Stimulated activated CD8-positive, alpha-beta memory T cell treated with anti-CD3 and anti-CD28 coated beads, Interleukin-15, amount 100 ng/mL, for 48 hours (primary cell): ENCODE measurements around the gene OR5K4.

Experiments used
- DNase-seq, 2 donors: peaks; one replicate each; pipeline ENCODE4 v3.0.0-alpha.2; 2020; ENCODE audit warnings: low read depth in 2 of 2

The OR5K4 gene

GRCh38 chr3:98353554-98353953 is at the start of gene OR5K4:
Gene OR5K4 (plus strand): TSS chr3:98353854. CDS start chr3:98353854, 0 bp downstream.
- no peak for DNase-seq

- no peak for DNase-seq
Observed at GRCh38 chr3:98322101-98322500, 31.6 kb upstream of the OR5K4 start.

- DNase-seq, result no peak
Observed at GRCh38 chr3:98322686-98323085, 31.0 kb upstream of the OR5K4 start.

GRCh38 chr3:98323425-98323824 is 30.2 kb upstream of the OR5K4 start:
- no peak for DNase-seq

GRCh38 chr3:98325055-98325454 is 28.6 kb upstream of the OR5K4 start:
- no peak for DNase-seq

GRCh38 chr3:98326105-98326893 is 27.4 kb upstream of the OR5K4 start:
- no peak for DNase-seq

- no peak for DNase-seq
Observed at GRCh38 chr3:98326945-98327344, 26.7 kb upstream of the OR5K4 start.

GRCh38 chr3:98328933-98329332 is 24.7 kb upstream of the OR5K4 start:
- no peak for DNase-seq

GRCh38 chr3:98329392-98330124 is 24.1 kb upstream of the OR5K4 start:
- no peak for DNase-seq

GRCh38 chr3:98331329-98331728 is 22.3 kb upstream of the OR5K4 start:
- DNase-seq, result no peak

GRCh38 chr3:98333989-98334606 is 19.6 kb upstream of the OR5K4 start:
- no peak for DNase-seq

GRCh38 chr3:98339031-98339430 is 14.6 kb upstream of the OR5K4 start:
- DNase-seq, result no peak

- no peak for DNase-seq
Observed at GRCh38 chr3:98341758-98342157, 11.9 kb upstream of the OR5K4 start.

- DNase-seq, result peak in 1 of 2 donors; percentile 9
Observed at GRCh38 chr3:98343647-98344507, 9.8 kb upstream of the OR5K4 start.

GRCh38 chr3:98350082-98350481 is 3.6 kb upstream of the OR5K4 start:
- DNase-seq, result no peak

- DNase-seq, result no peak
Observed at GRCh38 chr3:98359250-98359649, 5.6 kb downstream of the OR5K4 start.

- peak in 1 of 2 donors; percentile 2 for DNase-seq
Observed at GRCh38 chr3:98359993-98360675, 6.5 kb downstream of the OR5K4 start.

GRCh38 chr3:98360681-98361080 is 7.0 kb downstream of the OR5K4 start:
- DNase-seq, result no peak

- no peak for DNase-seq
Observed at GRCh38 chr3:98361289-98361688, 7.6 kb downstream of the OR5K4 start.

GRCh38 chr3:98367464-98368246 is 14.0 kb downstream of the OR5K4 start:
- no peak for DNase-seq
